HAP-1 (cell line): ENCODE data around the gene NIPAL3.
"Not testable (repeated sequence)": the region's sequence is repeated elsewhere in the genome, so short reads cannot be mapped to it uniquely, and the experiment has no call there.

Experiments
- DNase-seq, 2 experiments: peaks; one replicate each; pipeline ENCODE4 v3.0.0-alpha.2; 2016 to 2020; ENCODE audit warnings: low spot score in 2 of 2
- H3K27me3 ChIP-seq: fragments of 250-450 bp; sonication (Bioruptor Pico); 2 replicates; pipeline ENCODE4 v1.5.1; 2020; ENCODE audit warnings: low read depth, mild to moderate bottlenecking, moderate library complexity
- H3K36me3 ChIP-seq: fragments of 250-450 bp; sonication (Bioruptor Pico); replicated peaks from 2 replicates; pipeline ENCODE4 v1.5.1; 2020; ENCODE audit warnings: mild to moderate bottlenecking
- H3K4me1 ChIP-seq: fragments of 250-450 bp; sonication (Bioruptor Pico); 2 replicates; pipeline ENCODE4 v1.5.1; 2020; ENCODE audit warnings: mild to moderate bottlenecking
- H3K4me3 ChIP-seq: fragments of 250-450 bp; sonication (Bioruptor Pico); 2 replicates; pipeline ENCODE4 v1.5.1; 2020; ENCODE audit warnings: mild to moderate bottlenecking, moderate library complexity
- H3K9me3 ChIP-seq: fragments of 250-450 bp; sonication (Bioruptor Pico); 2 replicates; pipeline ENCODE4 v1.5.1; 2020; ENCODE audit warnings: mild to moderate bottlenecking, moderate library complexity
- in situ Hi-C: fragments of 300-500 bp; cut with MboI; formaldehyde crosslinking; loops from 3 replicates; pipeline ENCODE4 v1.14.3; 2020; ENCODE audit warnings: low sequenced_read_pairs, inconsistent platforms, mixed read lengths

Gene NIPAL3

GRCh38 chr1:24502709-24503058 lies 87.1 kb downstream of the NIPAL3 start, which contains the start of gene RCAN3:
Gene RCAN3 (plus strand): TSS chr1:24502836. CDS start chr1:24514373, 11,537 bp downstream.
- peak; percentile 90 to 91 for DNase-seq
- no peaks in the 10 kb centered on the region for H3K9me3 ChIP-seq
- H3K4me3 ChIP-seq, result peak within 1 kb of the TSS; percentile 64
- H3K4me1 ChIP-seq, result peaks cover 5% of the 10 kb centered on the region
- no peaks in the 10 kb centered on the region for H3K36me3 ChIP-seq
- in situ Hi-C loops, result no loop called here
- H3K27me3 ChIP-seq, result no peaks in the 10 kb centered on the region

- Histone ChIP-seq H3K27me3 (no peaks in the 10 kb centered on the region), H3K9me3 (no peaks in the 10 kb centered on the region), H3K36me3 (no peaks in the 10 kb centered on the region), H3K4me1 (peaks cover 5% of the 10 kb centered on the region), H3K4me3 (peak overlapping the region; percentile 50)
- in situ Hi-C loops, result no loop called here
- peak in 1 of 2 experiments; percentile 31 for DNase-seq
These were observed 87.6 kb downstream of the NIPAL3 start for GRCh38 chr1:24503059-24503751.

DNA sequence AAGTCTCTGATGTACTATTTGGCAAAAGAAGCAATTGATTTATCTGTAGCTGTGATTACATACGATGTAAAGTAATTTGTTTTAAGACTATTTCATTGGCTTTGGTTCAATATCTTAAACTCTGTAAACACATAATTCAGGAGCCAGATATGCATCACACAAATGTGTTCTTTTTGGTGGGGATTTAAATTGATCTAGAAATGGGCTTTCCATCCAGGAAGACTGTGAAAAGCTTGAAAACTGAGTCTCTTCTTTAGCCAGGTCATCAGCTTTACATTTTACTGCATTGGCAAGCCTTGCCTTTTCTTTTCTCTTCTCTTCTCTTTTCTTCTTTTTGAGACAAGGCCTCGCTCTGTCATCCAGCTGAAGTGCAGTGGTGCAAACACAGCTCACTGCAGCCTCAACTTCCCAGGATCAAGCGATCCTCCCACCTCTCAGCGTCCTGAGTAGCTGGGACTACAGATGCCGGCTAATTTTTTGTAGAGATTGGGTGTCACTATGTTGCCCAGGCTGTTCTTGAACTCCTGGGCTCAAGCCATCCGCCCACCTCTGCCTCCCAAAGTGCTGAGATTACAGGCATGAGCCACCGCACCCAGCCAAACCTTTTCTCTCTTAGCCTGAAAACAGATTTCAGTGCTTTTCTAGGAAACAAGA lies 88.4 kb downstream of the NIPAL3 start:
- in situ Hi-C loops, result no loop called here
- no peaks in the 10 kb centered on the region for H3K27me3 ChIP-seq

DNA sequence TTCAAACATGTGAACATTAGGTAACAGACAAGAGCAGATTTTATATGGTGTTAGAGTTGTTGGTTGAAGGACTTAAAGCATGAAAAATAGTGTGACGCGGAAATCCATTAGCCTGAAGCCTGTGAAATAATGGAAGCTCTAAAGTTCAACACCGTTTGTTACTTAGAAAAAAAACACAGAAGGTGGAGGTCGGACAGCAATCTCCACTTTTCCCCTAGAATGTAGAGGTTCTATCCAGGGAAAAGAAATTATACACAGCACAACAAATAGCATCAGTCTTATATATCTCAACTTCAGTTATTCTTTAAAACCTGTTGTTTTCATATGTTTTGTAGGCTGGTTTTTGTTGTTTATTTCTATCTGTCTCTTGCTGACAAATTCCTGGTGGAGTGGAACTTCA lies 89.0 kb downstream of the NIPAL3 start:
- Histone ChIP-seq H3K36me3 (no peaks in the 10 kb centered on the region), H3K4me3 (no peak overlapping the region), H3K27me3 (no peaks in the 10 kb centered on the region), H3K9me3 (no peaks in the 10 kb centered on the region), H3K4me1 (peaks cover 5% of the 10 kb centered on the region)
- in situ Hi-C loops, result no loop called here
- no peak for DNase-seq

More for the DNA sequence above, 88.4 kb downstream of the NIPAL3 start:
- Histone ChIP-seq H3K4me1 (peaks cover 5% of the 10 kb centered on the region), H3K36me3 (no peaks in the 10 kb centered on the region), H3K4me3 (peak overlapping the region; percentile 50), H3K9me3 (no peaks in the 10 kb centered on the region)
- DNase-seq, result no peak

GRCh38 chr1:24505816-24506215 lies 90.2 kb downstream of the NIPAL3 start:
- Histone ChIP-seq H3K4me3 (no peak overlapping the region), H3K27me3 (no peaks in the 10 kb centered on the region), H3K9me3 (no peaks in the 10 kb centered on the region), H3K36me3 (no peaks in the 10 kb centered on the region), H3K4me1 (peaks cover 5% of the 10 kb centered on the region)
- DNase-seq, result no peak
- in situ Hi-C loops, result no loop called here

DNA sequence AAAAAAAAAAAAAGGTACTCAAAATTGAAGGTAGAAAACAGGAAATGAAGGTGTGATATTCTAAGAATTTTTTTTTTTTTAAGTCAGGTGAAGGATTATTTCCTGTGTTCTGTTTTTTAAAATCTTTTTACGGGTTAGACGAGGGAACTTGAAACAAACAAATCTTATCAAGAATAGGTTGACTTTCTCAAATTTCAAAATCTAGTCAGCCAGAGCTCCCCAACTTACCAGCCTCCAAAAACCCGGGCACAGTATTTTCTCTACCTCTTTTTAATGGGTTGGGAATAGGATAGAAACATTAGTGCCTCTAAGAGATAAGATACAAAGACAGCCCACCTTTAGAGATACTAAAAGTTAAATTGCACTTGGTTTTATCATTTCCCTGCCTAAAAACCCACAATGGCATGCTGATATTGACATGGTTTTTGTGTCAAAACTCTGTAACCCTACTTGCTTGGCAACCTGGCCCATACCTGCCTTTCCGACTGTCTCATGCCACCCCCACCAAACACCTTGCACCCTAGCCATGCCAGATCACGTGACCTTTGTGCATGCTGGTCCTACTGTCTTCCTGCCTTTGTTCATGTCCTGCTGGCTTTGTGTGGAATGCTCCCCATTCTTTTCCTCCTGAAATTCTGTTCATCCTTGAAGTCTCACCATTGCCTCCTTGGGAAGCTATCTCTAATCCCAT lies 91.2 kb downstream of the NIPAL3 start:
- DNase-seq, result no peak
- no peaks in the 10 kb centered on the region for H3K9me3 ChIP-seq
- no peak overlapping the region for H3K4me3 ChIP-seq
- H3K36me3 ChIP-seq, result no peaks in the 10 kb centered on the region
- in situ Hi-C loops, result no loop called here
- H3K27me3 ChIP-seq, result no peaks in the 10 kb centered on the region
- peaks cover 5% of the 10 kb centered on the region for H3K4me1 ChIP-seq

DNA sequence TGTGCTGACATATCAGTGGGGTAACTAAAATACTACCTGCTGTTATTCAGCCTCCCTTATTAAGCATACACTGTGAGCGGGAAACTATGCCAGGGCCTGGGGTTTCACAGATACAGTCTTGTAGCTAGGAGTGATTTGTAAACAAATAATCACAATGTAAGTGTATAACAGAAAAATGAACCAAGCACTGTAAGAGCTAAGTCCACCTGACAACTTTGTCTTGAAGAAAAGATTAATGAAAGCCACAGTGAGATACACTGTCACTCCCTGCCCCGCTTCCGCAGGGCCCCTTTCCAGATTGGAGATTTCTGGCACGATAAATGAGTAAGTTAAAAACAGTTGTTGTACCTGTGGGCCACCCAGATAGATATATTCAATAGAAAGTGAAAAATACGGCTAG lies 91.8 kb downstream of the NIPAL3 start:
- no peaks in the 10 kb centered on the region for H3K27me3 ChIP-seq
- no peak overlapping the region for H3K4me3 ChIP-seq
- no peaks in the 10 kb centered on the region for H3K36me3 ChIP-seq
- DNase-seq, result no peak
- in situ Hi-C loops, result no loop called here
- no peaks in the 10 kb centered on the region for H3K9me3 ChIP-seq
- H3K4me1 ChIP-seq, result peaks cover 5% of the 10 kb centered on the region

DNA sequence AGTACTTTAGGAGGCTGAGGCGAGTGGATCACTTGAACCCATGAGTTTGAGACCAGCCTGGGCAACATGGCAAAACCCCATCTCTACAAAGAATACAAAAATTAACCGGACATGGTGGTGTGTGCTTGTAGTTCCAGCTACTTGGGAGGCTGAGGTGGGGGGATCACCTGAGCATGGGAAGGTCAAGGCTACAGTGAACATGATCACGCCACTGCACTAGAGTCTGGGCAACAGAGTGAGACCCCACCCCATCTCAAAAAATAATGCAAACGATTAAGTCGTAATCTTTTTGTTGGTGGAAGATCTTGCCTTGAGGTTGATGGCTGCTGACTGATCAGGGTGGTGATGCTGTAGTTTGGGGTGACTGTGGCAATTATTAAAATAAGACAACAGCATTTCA lies 93.3 kb downstream of the NIPAL3 start:
- no peak overlapping the region for H3K4me3 ChIP-seq
- H3K9me3 ChIP-seq, result no peaks in the 10 kb centered on the region
- H3K27me3 ChIP-seq, result no peaks in the 10 kb centered on the region
- no peak for DNase-seq
- H3K4me1 ChIP-seq, result peaks cover under 1% of the 10 kb centered on the region
- no peaks in the 10 kb centered on the region for H3K36me3 ChIP-seq
- in situ Hi-C loops, result no loop called here

DNA sequence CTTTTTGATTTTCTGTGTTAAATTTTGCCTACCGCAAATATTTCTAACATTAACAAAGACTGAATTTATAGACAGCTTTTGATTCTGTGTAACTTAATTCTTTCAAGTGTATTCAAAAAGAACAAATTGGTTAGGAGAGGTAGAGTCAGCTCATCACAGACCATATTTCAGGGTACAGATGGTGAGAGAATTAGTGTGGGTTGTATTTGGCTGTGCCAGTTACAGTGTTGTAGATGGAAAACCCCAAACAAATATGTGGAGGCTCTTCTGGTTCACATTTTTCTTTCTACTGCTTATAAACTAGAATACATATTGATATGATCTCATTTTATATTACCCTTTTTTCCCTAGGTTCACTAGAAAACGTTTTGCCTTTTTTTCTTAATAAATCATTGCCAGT lies 98.1 kb downstream of the NIPAL3 start:
- Histone ChIP-seq H3K9me3 (no peaks in the 10 kb centered on the region), H3K36me3 (no peaks in the 10 kb centered on the region), H3K4me1 (peaks cover 11% of the 10 kb centered on the region), H3K27me3 (no peaks in the 10 kb centered on the region), H3K4me3 (no peak overlapping the region)
- in situ Hi-C loops, result no loop called here
- no peak for DNase-seq

- Histone ChIP-seq H3K36me3 (no peaks in the 10 kb centered on the region), H3K9me3 (no peaks in the 10 kb centered on the region), H3K4me3 (no peak overlapping the region), H3K4me1 (peaks cover 11% of the 10 kb centered on the region), H3K27me3 (no peaks in the 10 kb centered on the region)
- DNase-seq, result no peak
- in situ Hi-C loops, result no loop called here
These were observed 99.3 kb downstream of the NIPAL3 start for GRCh38 chr1:24514946-24515345.

- H3K36me3 ChIP-seq, in situ Hi-C loops, H3K27me3 ChIP-seq, H3K9me3 ChIP-seq, DNase-seq, H3K4me3 ChIP-seq: not testable (repeated sequence)
- peaks cover 11% of the 10 kb centered on the region for H3K4me1 ChIP-seq
These were observed 100.1 kb downstream of the NIPAL3 start for GRCh38 chr1:24515671-24516209.

DNA sequence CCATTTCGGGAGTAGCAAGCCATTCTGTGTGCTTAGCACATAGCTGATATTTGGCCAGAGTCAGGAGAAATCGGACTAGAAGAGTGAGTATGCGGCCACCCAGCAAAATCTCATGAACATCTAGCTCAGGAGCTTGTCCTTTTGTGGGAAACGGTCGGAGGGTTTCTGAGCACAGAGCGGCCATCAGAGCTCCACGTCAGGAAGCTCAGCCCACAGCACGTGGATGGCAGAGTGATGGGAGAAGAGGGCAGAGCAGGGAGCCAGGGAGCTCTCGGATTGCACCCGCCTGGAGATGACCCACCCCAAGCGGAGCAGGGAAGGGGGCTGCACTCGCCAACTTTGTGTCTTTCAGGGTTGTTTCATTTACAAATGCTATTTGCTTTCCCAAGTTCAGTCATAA lies 100.9 kb downstream of the NIPAL3 start:
- Histone ChIP-seq H3K4me3 (no peak overlapping the region), H3K4me1 (peaks cover 11% of the 10 kb centered on the region), H3K9me3 (no peaks in the 10 kb centered on the region), H3K36me3 (no peaks in the 10 kb centered on the region), H3K27me3 (no peaks in the 10 kb centered on the region)
- in situ Hi-C loops, result no loop called here
- DNase-seq, result no peak

DNA sequence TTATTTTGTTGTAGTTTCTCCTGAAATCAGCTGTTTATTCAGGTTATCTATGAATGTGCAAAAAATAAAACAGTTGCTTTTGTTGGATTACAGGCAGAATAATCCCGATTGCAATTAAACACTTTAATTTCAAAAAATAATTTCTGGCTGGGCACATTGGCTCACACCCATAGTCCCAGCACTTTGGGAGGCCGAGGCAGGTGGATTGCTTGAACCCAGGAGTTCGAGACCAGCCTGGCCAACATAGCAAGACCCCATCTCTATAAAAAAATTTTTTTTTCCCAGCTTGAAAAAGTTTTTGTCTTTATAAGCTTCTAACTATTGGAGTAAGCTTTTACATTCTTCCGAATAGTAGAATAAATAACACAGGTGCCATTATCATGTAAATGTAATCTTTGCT lies 102.3 kb downstream of the NIPAL3 start:
- no peaks in the 10 kb centered on the region for H3K36me3 ChIP-seq
- in situ Hi-C loops, result no loop called here
- no peak for DNase-seq
- no peaks in the 10 kb centered on the region for H3K9me3 ChIP-seq
- peaks cover 11% of the 10 kb centered on the region for H3K4me1 ChIP-seq
- no peaks in the 10 kb centered on the region for H3K27me3 ChIP-seq
- no peak overlapping the region for H3K4me3 ChIP-seq

DNA sequence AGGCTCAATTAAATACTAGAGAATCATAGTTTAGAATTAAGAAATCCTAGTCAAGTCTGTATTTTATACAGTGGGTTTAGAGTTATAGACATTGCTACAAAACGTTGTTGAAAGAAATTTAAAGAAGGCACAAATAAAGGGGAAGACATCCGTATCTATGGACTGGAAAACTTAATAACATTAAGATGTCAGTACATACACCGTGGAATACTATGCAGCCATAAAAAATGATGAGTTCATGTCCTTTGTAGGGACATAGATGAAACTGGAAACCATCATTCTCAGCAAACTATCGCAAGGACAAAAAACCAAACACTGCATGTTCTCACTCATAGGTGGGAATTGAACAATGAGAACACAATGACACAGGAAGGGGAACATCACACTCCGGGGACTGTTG lies 104.7 kb downstream of the NIPAL3 start:
- in situ Hi-C loops, H3K4me1 ChIP-seq, H3K9me3 ChIP-seq, H3K36me3 ChIP-seq, H3K27me3 ChIP-seq, H3K4me3 ChIP-seq, DNase-seq: not testable (repeated sequence)
